HEK293 (cell line): ENCODE data around the gene VCPKMT.

Source experiments
- CTCF ChIA-PET: fragments of 350-600 bp; formaldehyde crosslinking; extraction: SDS; loops from one replicate; lab custom pipeline; 2021; ENCODE audit warnings: antibody characterized with exemption; lab: Yijun Ruan, JAX
- POLR2A ChIA-PET: fragments of 300-600 bp; formaldehyde crosslinking; extraction: SDS; loops from one replicate; lab custom pipeline; 2020; ENCODE audit warnings: antibody characterized with exemption, inconsistent platforms; lab: Yijun Ruan, JAX
- H3K27ac ChIP-seq: fragments of 200-500 bp; sonication (Bioruptor generic); 2 replicates; pipeline ENCODE4 v1.5.1; 2014; ENCODE audit warnings: low read depth, low read length, control low read depth, inconsistent platforms; ENCODE audit errors: extremely low read depth
- H3K36me3 ChIP-seq, 2 experiments: fragments of 200-500 bp in 1 of 2; sonication (Bioruptor generic) in 1 of 2; 1 replicate in 1 of 2; 2 replicates in 1 of 2; pipeline ENCODE4 v1.5.1; 2014 to 2017; ENCODE audit warnings: inconsistent platforms in 2 of 2, low read length in 2 of 2; ENCODE audit not compliant: control insufficient read depth in 2 of 2, insufficient read depth in 1 of 2
- H3K4me1 ChIP-seq: fragments of 200-500 bp; sonication (Bioruptor generic); 2 replicates; pipeline ENCODE4 v1.5.1; 2014; ENCODE audit warnings: mild to moderate bottlenecking, low read length, inconsistent platforms; ENCODE audit not compliant: control insufficient read depth, insufficient read depth
- H3K4me3 ChIP-seq: 2 replicates; pipeline ENCODE4 v1.5.1; 2011; ENCODE audit warnings: low read depth, mild to moderate bottlenecking, control low read depth, low read length, moderate library complexity
- H3K9me3 ChIP-seq: fragments of 200-500 bp; sonication (Bioruptor generic); 2 replicates; pipeline ENCODE4 v1.5.1; 2014; ENCODE audit warnings: low read depth, low read length, inconsistent platforms; ENCODE audit not compliant: control insufficient read depth, insufficient read depth
- BCL11B ChIP-seq: fragments of 450-650 bp; formaldehyde crosslinking; IDR thresholded peaks from 2 replicates; pipeline ENCODE4 v1.5.1; 2016; ENCODE audit warnings: low read depth, missing biosample characterization, missing genetic modification characterization
- MEIS1 ChIP-seq: sonication (generic); formaldehyde crosslinking; IDR thresholded peaks from 2 replicates; pipeline ENCODE4 v1.8.1; 2022; ENCODE audit warnings: missing genetic modification reagents, mild to moderate bottlenecking, borderline replicate concordance
- SETDB1 ChIP-seq: IDR thresholded peaks from one replicate; pipeline ENCODE4 v1.6.1; 2017; ENCODE audit warnings: mild to moderate bottlenecking, low read length, moderate library complexity, mixed read lengths; ENCODE audit not compliant: insufficient read length
- SP2 ChIP-seq: fragments of 450-650 bp; formaldehyde crosslinking; IDR thresholded peaks from 2 replicates; pipeline ENCODE4 v1.5.1; 2016; ENCODE audit warnings: missing biosample characterization, missing genetic modification characterization
- TRIM28 ChIP-seq: IDR thresholded peaks from 2 replicates; pipeline ENCODE4 v1.6.1; 2011; ENCODE audit warnings: low read length, control low read depth, borderline replicate concordance
- ZFP37 ChIP-seq: fragments of 450-650 bp; formaldehyde crosslinking; IDR thresholded peaks from 2 replicates; pipeline ENCODE4 v1.5.1; 2016; ENCODE audit warnings: missing biosample characterization, missing genetic modification characterization
- ZFP69B ChIP-seq: fragments of 450-650 bp; formaldehyde crosslinking; IDR thresholded peaks from 2 replicates; pipeline ENCODE4 v1.5.1; 2016; ENCODE audit warnings: missing biosample characterization, missing genetic modification characterization
- ZIC2 ChIP-seq: fragments of 450-650 bp; formaldehyde crosslinking; IDR thresholded peaks from 2 replicates; pipeline ENCODE4 v1.5.1; 2016; ENCODE audit warnings: missing biosample characterization, missing genetic modification characterization
- ZNF175 ChIP-seq: fragments of 450-650 bp; formaldehyde crosslinking; IDR thresholded peaks from 2 replicates; pipeline ENCODE4 v1.5.1; 2016; ENCODE audit warnings: missing biosample characterization, missing genetic modification characterization
- ZNF184 ChIP-seq: fragments of 450-650 bp; IDR thresholded peaks from 2 replicates; pipeline ENCODE4 v1.5.1; 2018; ENCODE audit warnings: missing biosample characterization, mild to moderate bottlenecking, missing genetic modification characterization
- ZNF501 ChIP-seq: fragments of 450-650 bp; formaldehyde crosslinking; IDR thresholded peaks from 2 replicates; pipeline ENCODE4 v1.5.1; 2016; ENCODE audit warnings: missing biosample characterization, missing genetic modification characterization
- ZNF548 ChIP-seq: fragments of 450-650 bp; formaldehyde crosslinking; IDR thresholded peaks from 2 replicates; pipeline ENCODE4 v1.5.1; 2016; ENCODE audit warnings: missing biosample characterization, missing genetic modification characterization
- ZNF561 ChIP-seq: fragments of 450-650 bp; IDR thresholded peaks from 2 replicates; pipeline ENCODE4 v1.5.1; 2018; ENCODE audit warnings: missing biosample characterization, missing genetic modification characterization, borderline replicate concordance
- ZNF621 ChIP-seq: fragments of 450-650 bp; formaldehyde crosslinking; IDR thresholded peaks from 2 replicates; pipeline ENCODE4 v1.5.1; 2017; ENCODE audit warnings: missing biosample characterization, missing genetic modification characterization
- ZNF670 ChIP-seq: fragments of 450-650 bp; formaldehyde crosslinking; IDR thresholded peaks from 2 replicates; pipeline ENCODE4 v1.5.1; 2016; ENCODE audit warnings: missing biosample characterization, missing genetic modification characterization, low read depth
- ZNF747 ChIP-seq: fragments of 450-650 bp; formaldehyde crosslinking; IDR thresholded peaks from 2 replicates; pipeline ENCODE4 v1.5.1; 2016; ENCODE audit warnings: missing biosample characterization, missing genetic modification characterization
- ZNF785 ChIP-seq: fragments of 450-650 bp; formaldehyde crosslinking; IDR thresholded peaks from 2 replicates; pipeline ENCODE4 v1.5.1; 2016; ENCODE audit warnings: missing biosample characterization, missing genetic modification characterization
- ZSCAN23 ChIP-seq: fragments of 450-650 bp; formaldehyde crosslinking; IDR thresholded peaks from 2 replicates; pipeline ENCODE4 v1.5.1; 2016; ENCODE audit warnings: missing biosample characterization, missing genetic modification characterization
- TF ChIP-seq, protein P1 (sequence below): fragments of 450-650 bp; IDR thresholded peaks from 2 replicates; pipeline ENCODE4 v1.5.1; 2018; ENCODE audit warnings: missing biosample characterization, mild to moderate bottlenecking, missing genetic modification characterization
- TF ChIP-seq, protein P2 (sequence below): fragments of 450-650 bp; formaldehyde crosslinking; IDR thresholded peaks from 2 replicates; pipeline ENCODE4 v1.5.1; 2016; ENCODE audit warnings: missing biosample characterization, missing genetic modification characterization
- TF ChIP-seq, protein P3 (sequence below): fragments of 450-650 bp; formaldehyde crosslinking; IDR thresholded peaks from 2 replicates; pipeline ENCODE4 v1.5.1; 2016; ENCODE audit warnings: missing biosample characterization, missing genetic modification characterization, borderline replicate concordance

VCPKMT gene

DNA sequence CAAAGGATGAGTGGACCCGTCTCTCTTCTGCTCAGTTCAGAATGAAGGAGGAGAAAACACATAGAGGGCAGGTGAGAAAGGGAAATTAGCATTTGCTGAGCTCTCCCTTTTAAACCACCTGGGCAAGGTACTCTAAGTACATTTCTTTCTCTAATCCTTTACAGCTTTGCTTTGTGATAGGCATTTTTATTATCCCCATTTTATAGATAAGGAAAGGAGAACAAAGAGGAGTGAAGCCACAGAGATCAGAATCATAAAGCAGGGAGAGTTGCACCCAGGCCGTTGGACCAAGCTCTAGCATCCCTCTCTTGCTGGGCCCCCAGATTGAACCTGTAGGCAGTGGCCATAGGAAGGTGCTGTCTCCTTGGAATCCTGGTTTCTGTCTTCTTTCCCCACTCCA is 47.0 kb downstream of the VCPKMT start:
- H3K27ac ChIP-seq = no peak overlapping the region
- H3K9me3 ChIP-seq = no peaks in the 10 kb centered on the region
- CTCF ChIA-PET = no interaction called here
- TF ChIP-seq SETDB1 (no peak), ZNF747 (no peak), ZFP69B (no peak), ZNF561 (tag by site-specific recombination) (no peak), SP2 (no peak), ZNF501 (tag by site-specific recombination) (no peak), ZIC2 (tag by site-specific recombination) (no peak)
- POLR2A ChIA-PET = interaction anchor here (0.6 kb wide), 1 partner anchor 155 kb away, joined by 4 read pairs; no protein-coding TSS in a partner anchor
- no peak overlapping the region for H3K4me3 ChIP-seq
- no peaks in the 10 kb centered on the region for H3K4me1 ChIP-seq
- no peaks in the 10 kb centered on the region for H3K36me3 ChIP-seq

DNA sequence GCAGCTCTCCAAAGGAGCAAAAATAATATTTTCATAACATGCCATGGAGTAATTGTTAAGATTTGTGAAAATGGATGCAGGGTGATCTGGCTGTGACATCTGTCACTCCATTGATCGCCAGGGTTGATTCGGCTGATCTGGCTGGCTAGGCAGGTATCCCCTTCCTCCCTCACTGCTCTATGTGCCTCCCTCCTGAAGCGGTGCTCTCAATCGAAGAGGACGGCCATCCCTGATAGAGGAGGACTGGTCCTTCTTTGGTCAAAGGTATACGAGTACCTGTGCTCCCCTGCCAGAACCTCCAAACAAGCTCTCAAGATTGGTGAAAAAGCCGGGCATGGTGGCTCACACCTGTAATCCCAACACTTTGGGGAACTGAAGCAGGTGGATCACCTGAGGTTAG is 47.9 kb downstream of the VCPKMT start:
- H3K27ac ChIP-seq = no peak overlapping the region
- H3K4me1 ChIP-seq = no peaks in the 10 kb centered on the region

DNA sequence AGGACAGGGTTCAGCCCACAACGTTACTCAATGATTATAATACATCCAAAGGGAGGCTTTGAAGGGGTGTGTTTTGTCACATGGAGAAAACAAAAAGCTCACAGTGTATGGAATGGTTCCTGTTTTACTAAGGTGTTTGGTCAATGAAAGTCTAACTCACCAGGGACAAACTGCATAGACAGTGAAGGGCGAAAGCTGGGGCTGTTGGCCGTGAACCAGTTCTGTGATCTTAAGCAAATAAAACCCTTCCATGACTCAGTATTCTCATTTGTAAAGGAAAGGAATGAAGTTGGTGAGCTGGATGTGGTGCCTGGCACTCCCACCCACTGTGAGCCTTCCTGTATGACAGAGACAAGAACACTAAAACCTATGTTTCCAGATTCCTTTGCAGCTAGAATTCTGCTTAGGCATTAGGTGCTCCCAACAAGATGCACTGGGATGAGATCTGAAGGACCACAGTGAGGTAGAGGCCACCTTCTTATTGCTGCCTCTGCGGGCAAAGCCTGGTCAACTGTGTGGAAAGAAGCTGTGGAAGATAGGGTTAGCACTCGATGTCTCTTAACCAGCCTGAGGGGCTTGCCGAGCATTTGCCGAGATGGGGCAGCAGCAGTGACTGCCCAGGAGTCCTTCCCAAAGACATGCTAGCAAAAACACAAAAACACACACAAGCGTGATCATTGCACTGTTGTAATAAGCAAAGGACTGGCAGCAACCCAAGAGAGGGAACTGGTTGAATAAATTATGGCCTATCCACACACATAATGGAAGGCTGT is 48.5 kb downstream of the VCPKMT start:
- TF ChIP-seq TRIM28 (0 out of 2 replicates have a peak, but pooled peaks have one; percentile 19), ZFP69B (no peak), ZNF621 (no peak), MEIS1 (CRISPR knock-in tag) (no peak)
- Histone ChIP-seq H3K27ac (no peak overlapping the region), H3K4me1 (peaks cover 2% of the 10 kb centered on the region), H3K9me3 (no peaks in the 10 kb centered on the region), H3K4me3 (no peak overlapping the region), H3K36me3 (no peaks in the 10 kb centered on the region)
- CTCF ChIA-PET = no interaction called here
- POLR2A ChIA-PET = no interaction called here

More for the DNA sequence above, 47.9 kb downstream of the VCPKMT start:
- ChIA-PET CTCF (no interaction called here), POLR2A (no interaction called here)
- Histone ChIP-seq H3K36me3 (no peaks in the 10 kb centered on the region), H3K9me3 (no peaks in the 10 kb centered on the region), H3K4me3 (no peak overlapping the region)
- TF ChIP-seq, protein P1, sequence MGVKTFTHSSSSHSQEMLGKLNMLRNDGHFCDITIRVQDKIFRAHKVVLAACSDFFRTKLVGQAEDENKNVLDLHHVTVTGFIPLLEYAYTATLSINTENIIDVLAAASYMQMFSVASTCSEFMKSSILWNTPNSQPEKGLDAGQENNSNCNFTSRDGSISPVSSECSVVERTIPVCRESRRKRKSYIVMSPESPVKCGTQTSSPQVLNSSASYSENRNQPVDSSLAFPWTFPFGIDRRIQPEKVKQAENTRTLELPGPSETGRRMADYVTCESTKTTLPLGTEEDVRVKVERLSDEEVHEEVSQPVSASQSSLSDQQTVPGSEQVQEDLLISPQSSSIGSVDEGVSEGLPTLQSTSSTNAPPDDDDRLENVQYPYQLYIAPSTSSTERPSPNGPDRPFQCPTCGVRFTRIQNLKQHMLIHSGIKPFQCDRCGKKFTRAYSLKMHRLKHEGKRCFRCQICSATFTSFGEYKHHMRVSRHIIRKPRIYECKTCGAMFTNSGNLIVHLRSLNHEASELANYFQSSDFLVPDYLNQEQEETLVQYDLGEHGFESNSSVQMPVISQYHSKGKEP (tag by site-specific recombination) = no peak
- TF ChIP-seq, protein P2, sequence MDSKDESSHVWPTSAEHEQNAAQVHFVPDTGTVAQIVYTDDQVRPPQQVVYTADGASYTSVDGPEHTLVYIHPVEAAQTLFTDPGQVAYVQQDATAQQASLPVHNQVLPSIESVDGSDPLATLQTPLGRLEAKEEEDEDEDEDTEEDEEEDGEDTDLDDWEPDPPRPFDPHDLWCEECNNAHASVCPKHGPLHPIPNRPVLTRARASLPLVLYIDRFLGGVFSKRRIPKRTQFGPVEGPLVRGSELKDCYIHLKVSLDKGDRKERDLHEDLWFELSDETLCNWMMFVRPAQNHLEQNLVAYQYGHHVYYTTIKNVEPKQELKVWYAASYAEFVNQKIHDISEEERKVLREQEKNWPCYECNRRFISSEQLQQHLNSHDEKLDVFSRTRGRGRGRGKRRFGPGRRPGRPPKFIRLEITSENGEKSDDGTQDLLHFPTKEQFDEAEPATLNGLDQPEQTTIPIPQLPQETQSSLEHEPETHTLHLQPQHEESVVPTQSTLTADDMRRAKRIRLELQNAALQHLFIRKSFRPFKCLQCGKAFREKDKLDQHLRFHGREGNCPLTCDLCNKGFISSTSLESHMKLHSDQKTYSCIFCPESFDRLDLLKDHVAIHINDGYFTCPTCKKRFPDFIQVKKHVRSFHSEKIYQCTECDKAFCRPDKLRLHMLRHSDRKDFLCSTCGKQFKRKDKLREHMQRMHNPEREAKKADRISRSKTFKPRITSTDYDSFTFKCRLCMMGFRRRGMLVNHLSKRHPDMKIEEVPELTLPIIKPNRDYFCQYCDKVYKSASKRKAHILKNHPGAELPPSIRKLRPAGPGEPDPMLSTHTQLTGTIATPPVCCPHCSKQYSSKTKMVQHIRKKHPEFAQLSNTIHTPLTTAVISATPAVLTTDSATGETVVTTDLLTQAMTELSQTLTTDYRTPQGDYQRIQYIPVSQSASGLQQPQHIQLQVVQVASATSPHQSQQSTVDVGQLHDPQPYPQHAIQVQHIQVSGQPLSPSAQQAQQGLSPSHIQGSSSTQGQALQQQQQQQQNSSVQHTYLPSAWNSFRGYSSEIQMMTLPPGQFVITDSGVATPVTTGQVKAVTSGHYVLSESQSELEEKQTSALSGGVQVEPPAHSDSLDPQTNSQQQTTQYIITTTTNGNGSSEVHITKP (tag by site-specific recombination) = no peak

DNA sequence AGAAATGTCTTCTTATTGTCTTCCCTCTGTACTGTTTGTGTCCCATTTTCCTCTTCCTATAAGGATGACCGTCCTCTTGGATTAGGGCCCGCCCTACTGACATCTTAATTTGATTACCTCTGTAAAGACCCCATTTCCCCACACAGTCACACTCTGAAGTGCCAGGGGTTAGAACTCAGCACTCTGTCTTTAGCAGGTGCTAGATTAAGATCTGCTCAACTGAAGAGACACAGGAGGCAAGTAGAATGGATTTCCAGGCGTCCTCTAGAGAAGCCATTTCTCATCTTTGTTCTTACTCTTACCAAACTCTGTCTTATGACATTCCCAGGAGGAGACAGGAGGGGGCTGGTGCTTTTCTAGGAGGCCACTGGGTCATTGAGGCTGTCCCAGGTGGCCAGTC is 50.8 kb downstream of the VCPKMT start:
- POLR2A ChIA-PET = no interaction called here
- Histone ChIP-seq H3K27ac (no peak overlapping the region), H3K4me3 (no peak overlapping the region), H3K36me3 (no peaks in the 10 kb centered on the region), H3K4me1 (peaks cover 18% of the 10 kb centered on the region), H3K9me3 (no peaks in the 10 kb centered on the region)
- CTCF ChIA-PET = no interaction called here
- TF ChIP-seq ZNF184 = no peak
- TF ChIP-seq, protein P3, sequence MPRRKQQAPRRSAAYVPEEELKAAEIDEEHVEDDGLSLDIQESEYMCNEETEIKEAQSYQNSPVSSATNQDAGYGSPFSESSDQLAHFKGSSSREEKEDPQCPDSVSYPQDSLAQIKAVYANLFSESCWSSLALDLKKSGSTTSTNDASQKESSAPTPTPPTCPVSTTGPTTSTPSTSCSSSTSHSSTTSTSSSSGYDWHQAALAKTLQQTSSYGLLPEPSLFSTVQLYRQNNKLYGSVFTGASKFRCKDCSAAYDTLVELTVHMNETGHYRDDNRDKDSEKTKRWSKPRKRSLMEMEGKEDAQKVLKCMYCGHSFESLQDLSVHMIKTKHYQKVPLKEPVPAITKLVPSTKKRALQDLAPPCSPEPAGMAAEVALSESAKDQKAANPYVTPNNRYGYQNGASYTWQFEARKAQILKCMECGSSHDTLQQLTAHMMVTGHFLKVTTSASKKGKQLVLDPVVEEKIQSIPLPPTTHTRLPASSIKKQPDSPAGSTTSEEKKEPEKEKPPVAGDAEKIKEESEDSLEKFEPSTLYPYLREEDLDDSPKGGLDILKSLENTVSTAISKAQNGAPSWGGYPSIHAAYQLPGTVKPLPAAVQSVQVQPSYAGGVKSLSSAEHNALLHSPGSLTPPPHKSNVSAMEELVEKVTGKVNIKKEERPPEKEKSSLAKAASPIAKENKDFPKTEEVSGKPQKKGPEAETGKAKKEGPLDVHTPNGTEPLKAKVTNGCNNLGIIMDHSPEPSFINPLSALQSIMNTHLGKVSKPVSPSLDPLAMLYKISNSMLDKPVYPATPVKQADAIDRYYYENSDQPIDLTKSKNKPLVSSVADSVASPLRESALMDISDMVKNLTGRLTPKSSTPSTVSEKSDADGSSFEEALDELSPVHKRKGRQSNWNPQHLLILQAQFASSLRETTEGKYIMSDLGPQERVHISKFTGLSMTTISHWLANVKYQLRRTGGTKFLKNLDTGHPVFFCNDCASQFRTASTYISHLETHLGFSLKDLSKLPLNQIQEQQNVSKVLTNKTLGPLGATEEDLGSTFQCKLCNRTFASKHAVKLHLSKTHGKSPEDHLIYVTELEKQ (tag by site-specific recombination) = no peak
- TF ChIP-seq ZNF670 (tag by site-specific recombination) = no peak
- no peak for TF ChIP-seq ZNF548 (tag by site-specific recombination)
- TF ChIP-seq BCL11B (tag by site-specific recombination) = no peak
- TF ChIP-seq ZFP37 = no peak
- no peak for TF ChIP-seq ZNF785 (tag by site-specific recombination)
- TF ChIP-seq ZSCAN23 (tag by site-specific recombination) = no peak
- TF ChIP-seq ZNF175 (tag by site-specific recombination) = no peak
